SJCRH30 (cell line): ENCODE measurements around the gene FANCC. TPM values are rescaled to one million over a fixed set of nuclear protein-coding genes. Genes with fewer than 3 reads are reported as not detected.

Experiments
- DNase-seq, 2 experiments: peaks; one replicate each; pipeline ENCODE4 v3.0.0-alpha.2; 2015 to 2020
- H3K27ac ChIP-seq: fragments of 250-450 bp; sonication (Bioruptor Pico); 2 replicates; pipeline ENCODE4 v1.5.1; 2020; ENCODE audit warnings: mild to moderate bottlenecking, moderate library complexity
- H3K27me3 ChIP-seq: fragments of 250-450 bp; sonication (Bioruptor Pico); 2 replicates; pipeline ENCODE4 v1.5.1; 2020; ENCODE audit warnings: mild to moderate bottlenecking, moderate library complexity
- H3K36me3 ChIP-seq: fragments of 250-450 bp; sonication (Bioruptor Pico); 2 replicates; pipeline ENCODE4 v1.5.1; 2020; ENCODE audit warnings: mild to moderate bottlenecking, moderate library complexity
- H3K4me1 ChIP-seq: fragments of 250-450 bp; sonication (Bioruptor Pico); 2 replicates; pipeline ENCODE4 v1.5.1; 2020; ENCODE audit warnings: mild to moderate bottlenecking, moderate library complexity
- H3K4me3 ChIP-seq: fragments of 250-450 bp; sonication (Bioruptor Pico); 2 replicates; pipeline ENCODE4 v1.5.1; 2020; ENCODE audit warnings: mild to moderate bottlenecking, moderate library complexity
- H3K9me3 ChIP-seq: fragments of 250-450 bp; sonication (Bioruptor Pico); replicated peaks from 2 replicates; pipeline ENCODE4 v1.5.1; 2020; ENCODE audit warnings: mild to moderate bottlenecking, moderate library complexity
- total RNA-seq: library from RNA; depleted of rRNA; stranded (reverse); fragments of >200 nt; shearing (Covaris generic); gene quantifications from 2 replicates; pipeline ENCODE4 v1.2.3, GENCODE V29; 2014

Gene FANCC
- total RNA-seq, 1 experiment from 2014 or later, result 28.7 TPM

DNA sequence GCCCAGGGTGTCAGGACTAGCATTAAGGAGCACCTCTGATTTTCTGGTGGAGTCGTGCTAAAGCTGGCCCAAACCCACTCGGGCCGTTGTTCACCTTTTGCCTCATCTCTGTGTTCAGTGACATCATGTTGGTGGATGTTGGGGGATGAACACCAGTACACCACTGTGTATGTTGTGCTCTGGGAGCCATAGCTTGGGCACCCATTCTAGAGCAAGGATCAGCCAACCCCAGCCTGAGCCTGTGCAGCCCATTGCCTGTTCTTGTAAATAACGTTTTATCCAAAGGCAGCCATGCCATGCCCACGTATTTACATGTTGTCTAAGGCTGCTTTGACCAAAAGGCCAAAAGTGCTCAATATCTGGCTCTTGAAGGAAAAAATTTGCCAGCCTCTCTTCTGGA is 245.6 kb downstream of the FANCC start:
- Histone ChIP-seq H3K4me1 (no peaks in the 10 kb centered on the region; the same call in 1 of the 2 replicates), H3K27me3 (no peaks in the 10 kb centered on the region), H3K36me3 (peaks cover 82% of the 10 kb centered on the region), H3K4me3 (no peak overlapping the region), H3K9me3 (no peaks in the 10 kb centered on the region), H3K27ac (no peak overlapping the region)
- DNase-seq, result no peak

DNA sequence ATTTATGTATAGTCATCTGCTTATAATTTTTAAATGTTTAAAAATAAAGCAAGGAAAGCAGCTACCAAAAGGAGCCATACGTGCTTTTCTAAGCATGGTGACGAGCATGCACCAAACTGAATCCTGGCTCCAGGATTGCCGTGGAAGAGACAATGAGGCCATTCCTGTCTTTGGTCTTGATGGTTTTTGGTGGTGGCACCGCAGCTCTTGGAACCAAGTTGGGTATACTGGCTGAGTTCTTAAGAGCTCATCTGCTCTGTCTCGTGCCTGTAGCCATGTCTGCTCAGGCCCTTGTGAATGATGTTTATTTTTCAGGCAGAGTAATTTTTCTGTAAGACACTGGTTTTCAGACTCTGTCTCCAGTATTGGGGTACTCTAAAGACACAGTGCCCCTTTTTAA is 246.1 kb downstream of the FANCC start:
- H3K9me3 ChIP-seq, result no peaks in the 10 kb centered on the region
- H3K27ac ChIP-seq, result no peak overlapping the region
- no peak for DNase-seq
- H3K36me3 ChIP-seq, result peaks cover 84% of the 10 kb centered on the region
- H3K4me1 ChIP-seq, result no peaks in the 10 kb centered on the region; the same call in 1 of the 2 replicates
- H3K27me3 ChIP-seq, result no peaks in the 10 kb centered on the region
- no peak overlapping the region for H3K4me3 ChIP-seq

DNA sequence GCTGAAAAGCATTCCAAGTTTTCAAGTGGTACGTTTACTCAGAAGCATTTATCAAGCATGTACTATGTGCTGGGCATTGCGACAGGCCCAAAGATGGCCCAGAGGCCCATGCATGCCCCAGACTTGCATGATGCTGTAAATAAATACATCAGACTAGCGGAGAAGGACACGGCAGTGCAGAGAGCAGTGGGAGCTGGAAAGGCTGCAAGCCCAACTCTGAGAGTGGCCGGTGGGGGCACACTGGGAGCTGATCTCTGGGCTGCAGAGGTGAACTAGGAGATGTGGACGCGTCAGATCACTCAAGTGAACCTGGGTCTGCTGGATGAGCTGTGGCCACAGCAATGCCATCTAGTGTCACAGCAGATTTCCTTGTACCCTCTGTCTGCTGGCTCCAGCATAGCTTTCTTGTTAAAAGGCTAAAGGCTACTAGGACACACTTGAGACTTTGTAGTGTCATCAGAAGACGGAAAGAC is 246.9 kb downstream of the FANCC start:
- Histone ChIP-seq H3K4me1 (no peaks in the 10 kb centered on the region; the same call in 1 of the 2 replicates), H3K9me3 (no peaks in the 10 kb centered on the region), H3K36me3 (peaks cover 84% of the 10 kb centered on the region), H3K27ac (no peak overlapping the region), H3K27me3 (no peaks in the 10 kb centered on the region), H3K4me3 (no peak overlapping the region)
- DNase-seq, result no peak

DNA sequence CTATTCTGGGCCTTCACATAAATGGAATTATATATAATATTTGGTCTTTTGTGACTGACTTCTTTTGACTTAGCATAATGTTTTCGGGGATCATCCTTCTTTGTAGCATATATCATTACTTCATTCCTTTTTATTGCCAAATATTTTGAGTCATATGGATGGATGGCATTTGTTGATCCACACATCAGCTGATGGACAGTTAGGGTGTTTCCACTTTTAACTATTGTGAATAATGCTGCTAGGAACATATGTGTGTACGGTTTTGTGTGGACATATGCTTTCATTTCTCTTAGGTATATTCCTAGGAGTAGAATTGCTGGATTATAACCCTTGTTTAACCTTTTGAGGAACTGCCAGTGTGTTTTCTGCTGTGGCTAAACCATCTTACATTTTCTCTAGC is 249.6 kb downstream of the FANCC start:
- H3K4me3 ChIP-seq, result no peak overlapping the region
- H3K36me3 ChIP-seq, result peaks cover 86% of the 10 kb centered on the region
- no peaks in the 10 kb centered on the region for H3K27me3 ChIP-seq
- H3K27ac ChIP-seq, result no peak overlapping the region
- no peaks in the 10 kb centered on the region for H3K9me3 ChIP-seq
- no peak for DNase-seq
- H3K4me1 ChIP-seq, result peaks cover 5% of the 10 kb centered on the region

DNA sequence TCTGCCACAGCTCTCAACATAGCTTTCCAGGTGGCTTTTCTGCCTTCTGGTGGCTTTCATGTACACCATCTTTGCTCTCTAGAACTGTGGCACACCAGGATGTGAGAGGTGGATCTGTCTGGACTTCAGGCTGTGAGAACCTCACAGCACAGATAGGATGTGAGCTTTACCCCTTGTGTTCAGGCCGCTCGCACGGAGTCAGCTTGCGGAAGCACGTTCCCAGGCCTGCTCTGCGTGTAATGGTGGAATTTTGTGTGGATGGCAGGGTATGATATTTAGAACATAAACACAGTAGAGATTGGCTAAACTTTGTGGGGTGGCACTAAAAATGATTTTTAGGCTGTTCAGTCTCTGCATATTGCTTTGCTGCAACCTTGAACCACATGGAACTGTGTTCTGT is 250.5 kb downstream of the FANCC start:
- DNase-seq, result no peak
- Histone ChIP-seq H3K36me3 (peaks cover 84% of the 10 kb centered on the region), H3K4me3 (no peak overlapping the region), H3K9me3 (no peaks in the 10 kb centered on the region), H3K4me1 (peaks cover 13% of the 10 kb centered on the region), H3K27me3 (no peaks in the 10 kb centered on the region), H3K27ac (no peak overlapping the region)

DNA sequence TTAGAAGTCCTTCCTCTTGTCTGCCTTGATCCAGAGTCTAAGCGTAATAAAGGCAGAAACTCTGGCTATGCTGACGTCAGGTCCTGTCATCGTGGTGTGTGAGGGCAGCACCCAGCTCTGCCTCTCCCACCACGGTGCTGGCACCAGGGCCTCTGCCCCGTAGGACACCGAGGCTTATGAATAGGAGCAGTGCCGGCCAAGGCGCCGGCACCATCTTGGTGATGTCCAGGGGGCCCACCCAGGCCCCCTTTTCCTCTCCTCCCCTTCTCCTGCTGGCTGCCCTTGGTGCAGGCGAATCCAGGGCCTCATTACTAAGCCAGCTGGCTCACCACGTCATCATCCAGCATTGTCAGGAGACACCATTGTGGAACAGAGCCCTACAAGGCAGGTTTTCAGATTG is 252.3 kb downstream of the FANCC start:
- DNase-seq, result peak in 1 of 2 experiments; percentile 41
- Histone ChIP-seq H3K27me3 (no peaks in the 10 kb centered on the region), H3K36me3 (peaks cover 79% of the 10 kb centered on the region), H3K27ac (no peak overlapping the region), H3K9me3 (no peaks in the 10 kb centered on the region), H3K4me3 (no peak overlapping the region), H3K4me1 (peaks cover 32% of the 10 kb centered on the region)

DNA sequence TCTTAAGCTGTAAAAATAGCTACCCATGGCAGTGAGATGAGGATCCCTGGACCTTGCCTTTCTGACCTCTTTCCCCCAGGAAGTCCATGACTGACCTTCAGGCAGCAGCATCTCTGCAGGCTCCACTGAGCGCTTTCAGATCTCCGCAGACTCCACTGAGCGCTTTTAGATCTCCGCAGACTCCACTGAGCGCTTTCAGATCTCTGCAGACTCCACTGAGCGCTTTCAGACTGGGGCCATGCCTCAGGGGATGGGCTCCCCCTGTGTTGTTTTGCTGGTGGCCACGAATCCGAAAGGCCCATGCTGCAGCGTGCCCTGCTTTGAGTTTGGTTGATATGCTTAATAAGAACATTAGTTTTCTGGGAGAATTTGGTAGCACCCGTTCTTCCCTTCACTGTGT is 254.2 kb downstream of the FANCC start:
- Histone ChIP-seq H3K36me3 (peaks cover 62% of the 10 kb centered on the region), H3K9me3 (no peaks in the 10 kb centered on the region)

DNA sequence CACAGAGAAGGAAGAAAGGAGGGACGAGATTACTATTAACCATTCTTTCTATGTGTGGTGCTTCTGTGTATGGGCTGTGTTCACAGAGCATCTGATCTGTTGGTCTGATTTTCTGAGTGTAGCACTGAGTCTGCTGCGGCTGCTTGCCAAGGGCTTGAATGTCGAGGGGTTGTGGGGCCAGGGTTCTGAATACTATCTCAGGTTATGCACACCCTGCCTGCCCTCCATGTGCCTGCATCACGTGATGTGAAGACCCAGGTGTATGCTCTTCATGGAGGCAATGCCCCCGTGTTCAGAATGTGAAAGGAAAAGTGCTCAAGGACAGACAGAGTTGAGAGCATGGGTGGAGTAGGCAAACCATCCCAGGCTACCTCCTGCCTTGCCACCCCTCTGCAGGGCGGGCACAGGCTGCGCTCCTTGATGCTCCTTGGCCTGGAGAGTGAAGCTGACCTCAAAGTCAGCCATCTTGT is 254.9 kb downstream of the FANCC start:
- DNase-seq, result no peak
- peaks cover 55% of the 10 kb centered on the region for H3K36me3 ChIP-seq
- no peaks in the 10 kb centered on the region for H3K27me3 ChIP-seq
- H3K4me3 ChIP-seq, result no peak overlapping the region
- H3K4me1 ChIP-seq, result peaks cover 53% of the 10 kb centered on the region
- H3K27ac ChIP-seq, result peak overlapping the region; percentile 87
- H3K9me3 ChIP-seq, result no peaks in the 10 kb centered on the region

More for the DNA sequence above, 254.2 kb downstream of the FANCC start:
- no peak overlapping the region for H3K4me3 ChIP-seq
- no peak overlapping the region for H3K27ac ChIP-seq
- no peaks in the 10 kb centered on the region for H3K27me3 ChIP-seq
- peaks cover 47% of the 10 kb centered on the region for H3K4me1 ChIP-seq
- no peak for DNase-seq

DNA sequence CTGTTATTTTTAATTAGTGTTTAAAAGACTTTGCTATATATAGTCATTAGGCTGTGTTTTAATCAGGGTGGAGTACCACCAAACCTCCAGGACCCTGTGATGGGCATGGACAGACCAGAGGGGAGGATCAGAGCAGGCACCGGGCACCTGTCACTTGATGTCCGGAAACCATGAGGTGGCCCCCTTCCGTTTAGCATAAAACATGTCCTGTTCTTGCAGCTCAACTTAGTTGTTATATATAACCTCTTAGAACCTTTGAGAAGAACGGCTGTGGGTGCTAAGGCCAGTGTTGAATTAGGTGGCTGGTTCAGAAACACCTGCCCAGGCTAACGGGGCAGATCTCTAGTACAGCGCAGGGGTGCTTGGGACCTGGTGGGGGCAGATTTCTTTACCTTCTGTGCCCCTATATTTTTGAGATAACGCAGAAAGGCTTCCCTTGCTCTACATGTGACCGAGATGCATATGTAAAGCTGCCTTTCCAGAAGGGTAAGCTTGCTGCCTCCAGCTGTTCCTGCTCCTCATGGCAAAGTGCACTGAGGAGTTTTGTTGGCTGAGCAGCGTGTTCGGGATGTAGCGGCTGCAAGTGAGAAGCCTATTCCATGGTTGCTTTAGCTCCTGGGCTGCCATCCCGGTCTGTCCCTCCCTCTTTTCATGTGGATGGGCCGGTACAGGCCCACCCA is 255.5 kb downstream of the FANCC start:
- peaks cover 52% of the 10 kb centered on the region for H3K36me3 ChIP-seq
- H3K4me1 ChIP-seq, result peaks cover 57% of the 10 kb centered on the region
- peak overlapping the region; percentile 87 for H3K27ac ChIP-seq
- no peak overlapping the region for H3K4me3 ChIP-seq
- no peaks in the 10 kb centered on the region for H3K27me3 ChIP-seq
- DNase-seq, result peak; percentile 91 to 96
- H3K9me3 ChIP-seq, result no peaks in the 10 kb centered on the region

DNA sequence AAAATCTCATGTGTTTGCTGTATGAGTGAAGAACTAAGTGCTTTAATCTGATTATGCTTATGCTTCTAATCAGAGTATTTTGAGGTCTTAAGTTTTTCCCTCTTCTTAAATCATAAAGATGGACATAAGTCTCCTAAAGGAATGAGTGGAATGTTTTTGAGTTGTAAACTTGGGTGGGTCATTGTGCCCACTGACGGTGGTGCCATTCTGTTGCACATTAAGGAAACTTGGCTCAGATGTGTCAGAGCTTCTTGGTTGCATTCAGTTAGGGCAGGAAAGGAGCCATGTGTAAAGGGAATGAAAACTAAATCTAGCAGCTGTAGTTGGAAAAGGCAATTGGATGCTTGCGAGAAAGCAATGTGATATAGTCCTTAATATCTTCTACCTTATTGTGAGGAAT is 256.6 kb downstream of the FANCC start:
- H3K36me3 ChIP-seq, result peaks cover 41% of the 10 kb centered on the region
- no peak overlapping the region for H3K4me3 ChIP-seq
- DNase-seq, result peak in 1 of 2 experiments; percentile 28
- H3K27ac ChIP-seq, result no peak overlapping the region
- no peaks in the 10 kb centered on the region for H3K9me3 ChIP-seq
- no peaks in the 10 kb centered on the region for H3K27me3 ChIP-seq
- H3K4me1 ChIP-seq, result peaks cover 62% of the 10 kb centered on the region

DNA sequence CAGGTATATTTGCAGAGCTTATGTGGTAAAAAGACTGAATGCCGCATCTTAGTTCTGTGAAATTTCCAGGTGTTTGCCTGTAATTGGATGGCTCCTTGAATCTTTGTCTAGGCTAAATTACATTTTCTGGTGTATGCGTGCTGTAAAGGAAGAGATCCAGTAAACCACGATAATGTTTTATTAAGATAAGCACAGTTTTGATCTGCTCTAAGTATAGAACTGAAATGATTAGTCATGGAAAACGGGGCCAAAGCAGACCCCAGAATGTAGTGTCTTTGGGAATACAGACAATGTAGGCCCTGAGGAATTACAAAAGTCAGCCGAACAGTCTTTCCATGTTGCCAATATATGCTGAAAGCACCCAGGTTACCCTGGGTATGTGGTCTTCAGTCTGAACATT is 257.3 kb downstream of the FANCC start:
- Histone ChIP-seq H3K27me3 (no peaks in the 10 kb centered on the region), H3K4me1 (peaks cover 65% of the 10 kb centered on the region), H3K4me3 (no peak overlapping the region), H3K27ac (no peak overlapping the region), H3K9me3 (no peaks in the 10 kb centered on the region), H3K36me3 (peaks cover 34% of the 10 kb centered on the region)
- no peak for DNase-seq

DNA sequence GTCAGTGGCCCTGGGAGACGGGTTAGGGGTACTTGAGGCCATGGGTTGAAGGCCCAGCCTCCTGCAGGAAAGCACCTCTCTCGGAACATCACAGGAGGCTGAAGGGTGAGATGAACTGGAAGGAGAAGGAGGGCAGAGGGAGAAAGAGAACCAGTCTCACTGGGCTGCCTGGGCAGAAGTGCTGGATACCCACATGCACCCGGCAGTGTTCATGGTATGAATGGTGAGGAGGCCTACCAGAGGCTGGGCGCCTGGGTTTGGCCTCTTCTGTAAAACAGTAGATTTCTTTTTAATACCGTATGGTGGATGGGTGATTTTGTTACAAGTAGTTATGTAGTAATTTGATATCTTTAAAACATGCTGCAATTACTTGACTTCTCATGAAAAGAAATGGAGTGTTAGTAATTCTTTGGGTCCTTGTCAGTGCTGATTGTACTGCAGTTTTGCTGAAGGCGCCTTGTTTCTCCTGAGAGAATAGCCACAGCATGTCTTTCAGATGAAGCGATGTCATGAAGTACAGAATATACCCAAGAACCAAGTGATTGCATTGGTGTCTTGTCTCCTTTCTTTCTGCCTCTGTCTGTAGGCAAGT is 258.6 kb downstream of the FANCC start:
- peaks cover 78% of the 10 kb centered on the region for H3K4me1 ChIP-seq
- H3K4me3 ChIP-seq, result no peak overlapping the region
- H3K27ac ChIP-seq, result no peak overlapping the region
- no peaks in the 10 kb centered on the region for H3K27me3 ChIP-seq
- H3K9me3 ChIP-seq, result no peaks in the 10 kb centered on the region
- H3K36me3 ChIP-seq, result peaks cover 25% of the 10 kb centered on the region
- DNase-seq, result peak in 1 of 2 experiments; percentile 23

DNA sequence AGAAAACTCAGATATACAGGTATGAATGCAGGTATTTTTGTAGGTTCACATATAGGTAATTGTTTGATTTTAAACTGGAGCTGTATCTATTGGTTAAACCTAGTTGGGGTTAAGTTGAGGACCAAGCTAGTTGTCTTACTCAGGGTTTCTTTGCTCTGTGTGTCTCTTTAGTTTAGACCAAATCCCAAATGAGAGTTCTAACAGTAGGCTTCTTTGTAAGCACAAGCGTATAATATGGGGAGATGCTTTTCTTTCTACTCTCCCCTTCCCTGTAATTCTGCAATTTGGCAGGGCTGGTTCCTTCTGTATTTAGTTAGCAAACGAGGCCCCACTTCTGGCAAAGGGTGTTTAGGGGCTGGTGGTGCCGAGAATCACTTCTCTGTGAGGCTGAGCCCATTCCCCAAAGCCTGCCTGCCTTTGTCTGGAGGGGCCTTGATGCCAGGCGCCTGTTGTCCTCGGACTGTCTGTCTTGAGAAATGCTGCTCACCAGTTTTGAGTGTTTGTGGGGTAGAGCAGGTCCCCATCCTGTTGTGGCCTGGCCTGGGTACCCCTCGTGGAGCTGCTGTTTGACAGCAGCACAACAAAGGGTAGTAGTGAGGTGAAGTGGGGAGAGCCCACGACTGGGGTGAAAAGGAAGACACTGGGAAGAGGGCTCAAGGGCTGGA is 259.3 kb downstream of the FANCC start:
- peak in 1 of 2 experiments; percentile 22 for DNase-seq
- no peaks in the 10 kb centered on the region for H3K27me3 ChIP-seq
- H3K27ac ChIP-seq, result peak overlapping the region; percentile 97
- no peaks in the 10 kb centered on the region for H3K9me3 ChIP-seq
- peaks cover 79% of the 10 kb centered on the region for H3K4me1 ChIP-seq
- H3K36me3 ChIP-seq, result peaks cover 25% of the 10 kb centered on the region
- H3K4me3 ChIP-seq, result peak overlapping the region; percentile 46

DNA sequence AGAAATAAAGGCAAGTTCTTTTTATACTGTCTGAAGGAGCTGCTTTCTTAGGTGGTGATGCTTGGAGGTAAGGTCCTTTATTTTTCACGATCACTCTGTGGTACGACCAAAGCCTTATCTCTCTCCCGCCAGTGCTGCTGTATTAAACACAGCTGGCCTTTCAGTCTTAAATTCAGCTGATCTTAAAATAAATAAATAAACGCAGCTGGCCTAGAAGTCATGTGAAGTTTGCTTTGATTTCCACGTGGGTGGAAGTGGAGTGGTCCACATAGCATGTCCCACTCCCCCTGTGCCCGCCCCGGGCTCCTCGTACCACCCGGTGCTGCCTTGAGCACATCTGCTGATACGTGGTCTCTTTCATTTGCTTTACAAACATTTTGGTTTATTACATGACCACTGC is 260.4 kb downstream of the FANCC start:
- H3K36me3 ChIP-seq, result peaks cover 22% of the 10 kb centered on the region
- peak overlapping the region; percentile 97 for H3K27ac ChIP-seq
- H3K4me3 ChIP-seq, result peak overlapping the region; percentile 46
- H3K9me3 ChIP-seq, result no peaks in the 10 kb centered on the region
- no peaks in the 10 kb centered on the region for H3K27me3 ChIP-seq
- peak; percentile 66 to 75 for DNase-seq
- H3K4me1 ChIP-seq, result peaks cover 70% of the 10 kb centered on the region
